Sigmoid colon (tissue), 4 donors: Measurements from ENCODE around the gene SF3B2.

ENCODE experiments used
- EP300 ChIP-seq, 4 donors: sonication (generic); formaldehyde crosslinking; IDR thresholded peaks; one replicate each; pipeline ENCODE4 v1.6.1; 2017; ENCODE audit warnings: antibody characterized with exemption in 4 of 4
- POLR2A ChIP-seq, 2 donors: fragments of 450-650 bp; IDR thresholded peaks; one replicate each; pipeline ENCODE4 v1.6.1; 2016; ENCODE audit warnings: antibody characterized with exemption in 2 of 2, mild to moderate bottlenecking in 2 of 2, moderate library complexity in 2 of 2
- POLR2AphosphoS5 ChIP-seq, 4 donors: sonication (generic); formaldehyde crosslinking; IDR thresholded peaks; one replicate each; pipeline ENCODE4 v1.6.1; 2017; ENCODE audit warnings: antibody characterized with exemption in 4 of 4
- TF ChIP-seq, protein P1 (sequence below), 4 experiments: fragments of 450-650 bp in 3 of 4; fragments of 200-600 bp in 1 of 4; IDR thresholded peaks; one replicate each; pipeline ENCODE4 v1.5.1; 2016 to 2019; ENCODE audit warnings: antibody characterized with exemption in 4 of 4, mild to moderate bottlenecking in 3 of 4, moderate library complexity in 2 of 4

GRCh38 chr11:66044757-66045156 is 7.4 kb upstream of the SF3B2 start:
- TF ChIP-seq, protein P1, sequence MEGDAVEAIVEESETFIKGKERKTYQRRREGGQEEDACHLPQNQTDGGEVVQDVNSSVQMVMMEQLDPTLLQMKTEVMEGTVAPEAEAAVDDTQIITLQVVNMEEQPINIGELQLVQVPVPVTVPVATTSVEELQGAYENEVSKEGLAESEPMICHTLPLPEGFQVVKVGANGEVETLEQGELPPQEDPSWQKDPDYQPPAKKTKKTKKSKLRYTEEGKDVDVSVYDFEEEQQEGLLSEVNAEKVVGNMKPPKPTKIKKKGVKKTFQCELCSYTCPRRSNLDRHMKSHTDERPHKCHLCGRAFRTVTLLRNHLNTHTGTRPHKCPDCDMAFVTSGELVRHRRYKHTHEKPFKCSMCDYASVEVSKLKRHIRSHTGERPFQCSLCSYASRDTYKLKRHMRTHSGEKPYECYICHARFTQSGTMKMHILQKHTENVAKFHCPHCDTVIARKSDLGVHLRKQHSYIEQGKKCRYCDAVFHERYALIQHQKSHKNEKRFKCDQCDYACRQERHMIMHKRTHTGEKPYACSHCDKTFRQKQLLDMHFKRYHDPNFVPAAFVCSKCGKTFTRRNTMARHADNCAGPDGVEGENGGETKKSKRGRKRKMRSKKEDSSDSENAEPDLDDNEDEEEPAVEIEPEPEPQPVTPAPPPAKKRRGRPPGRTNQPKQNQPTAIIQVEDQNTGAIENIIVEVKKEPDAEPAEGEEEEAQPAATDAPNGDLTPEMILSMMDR (IDR thresholded peaks at IDR 0.05): no peak
- no peak for TF ChIP-seq POLR2A (IDR thresholded peaks at IDR 0.05)
- no peak for TF ChIP-seq EP300 (IDR thresholded peaks at IDR 0.05)
- no peak for TF ChIP-seq POLR2AphosphoS5 (IDR thresholded peaks at IDR 0.05)
